HEK293T (cell line): ENCODE measurements around the gene SYCN.

Source experiments
- FOXA1 ChIP-seq: fragments of 450-650 bp; IDR thresholded peaks from 2 replicates; pipeline ENCODE4 v1.6.1; 2016; ENCODE audit warnings: mild to moderate bottlenecking
- FOXK2 ChIP-seq: fragments of 450-650 bp; IDR thresholded peaks from 2 replicates; pipeline ENCODE4 v1.6.1; 2016; ENCODE audit warnings: mild to moderate bottlenecking
- NFRKB ChIP-seq: fragments of 450-650 bp; IDR thresholded peaks from 2 replicates; pipeline ENCODE4 v1.6.1; 2016; ENCODE audit warnings: mild to moderate bottlenecking, moderate library complexity
- PKNOX1 ChIP-seq: fragments of 450-650 bp; IDR thresholded peaks from 2 replicates; pipeline ENCODE4 v1.6.1; 2016
- SP1 ChIP-seq: fragments of 450-650 bp; IDR thresholded peaks from 2 replicates; pipeline ENCODE4 v1.6.1; 2017
- SUZ12 ChIP-seq: fragments of 450-650 bp; IDR thresholded peaks from 2 replicates; pipeline ENCODE4 v1.6.1; 2016; ENCODE audit warnings: mild to moderate bottlenecking
- ZNF384 ChIP-seq: fragments of 450-650 bp; IDR thresholded peaks from 2 replicates; pipeline ENCODE4 v1.6.1; 2016

- TF ChIP-seq NFRKB (no peak), FOXK2 (no peak), FOXA1 (no peak), SP1 (no peak), SUZ12 (no peak), ZNF384 (no peak), PKNOX1 (no peak)
Observed at GRCh38 chr19:39182174-39182505, 21.9 kb downstream of the SYCN start.
